ENCODE results near the gene OR56A4. TPM values are rescaled to one million over a fixed set of nuclear protein-coding genes. Genes with fewer than 3 reads are reported as not detected.

The OR56A4 gene
- total and polyA plus RNA-seq, 2 donors (not counting 1 experiment from before 2014, with no cell fraction given) = 0.07 TPM; not detected in 1

GRCh38 chr11:6025056-6025455 is 18.3 kb upstream of the OR56A4 start:
- WGBS (ENCODE audit: insufficient coverage) = no CpG with 5 or more reads among the region's 2 CpGs
- no peak overlapping the region for H2AFZ ChIP-seq (ENCODE audit: insufficient read depth, low read depth, low read length, poor library complexity, severe bottlenecking)
- H3K27me3 ChIP-seq (replicated peaks in 1 of 4; ENCODE audit: control extremely low read depth in 1 of 4, control insufficient read depth in 3 of 4, insufficient read depth in 4 of 4, low read length in 3 of 4) = no peaks in the 10 kb centered on the region
- H3K27ac Mint-ChIP-seq = no peak overlapping the region
- no peaks in the 10 kb centered on the region for H3K79me2 ChIP-seq (ENCODE audit: control insufficient read depth, insufficient read depth, low read length)
- H4K20me1 ChIP-seq (ENCODE audit: control insufficient read depth, insufficient read depth, low read length, poor library complexity, severe bottlenecking) = no peaks in the 10 kb centered on the region
- DNase-seq (no peak), ATAC-seq (ENCODE audit: low read depth) (no peak)
- H3K27ac ChIP-seq (ENCODE audit: low read length in 2 of 2) = no peak overlapping the region
- H3K9me3 ChIP-seq (ENCODE audit: control extremely low read depth in 1 of 3, control insufficient read depth in 2 of 3, insufficient read depth in 1 of 3, low read length in 2 of 3) = no peaks in the 10 kb centered on the region
- H3K4me2 ChIP-seq (replicated peaks; ENCODE audit: low read depth, low read length, poor library complexity, severe bottlenecking) = no peak overlapping the region
- no peaks in the 10 kb centered on the region for H3K9me3 Mint-ChIP-seq (ENCODE audit: insufficient read depth)
- H3K4me3 Mint-ChIP-seq = no peak overlapping the region
- H3K36me3 ChIP-seq (replicated peaks in 1 of 2; ENCODE audit: control extremely low read depth in 1 of 2, control insufficient read depth in 1 of 2, extremely low read depth in 1 of 2, insufficient read depth in 2 of 2, low read length in 1 of 2) = no peaks in the 10 kb centered on the region
- no peaks in the 10 kb centered on the region for H3K4me1 ChIP-seq (ENCODE audit: control insufficient read depth in 2 of 2, insufficient read depth in 2 of 2, low read length in 2 of 2)
- ChIA-PET POLR2A (no interaction called here), CTCF (interaction anchor here (2.3 kb wide), 1 partner anchor 328 kb away, joined by 11 read pairs; no protein-coding TSS in a partner anchor)
- H3K9ac ChIP-seq (ENCODE audit: low read length) = no peak overlapping the region
- intact Hi-C loops (cut with micrococcal nuclease) = no loop called here
- no peak for TF ChIP-seq EZH2 (IDR thresholded peaks at IDR 0.05; ENCODE audit: borderline replicate concordance, insufficient read depth, low read depth, low read length, poor library complexity, severe bottlenecking)
- no peak for TF ChIP-seq CTCF (IDR thresholded peaks at IDR 0.05)
- H3K4me1 Mint-ChIP-seq = no peaks in the 10 kb centered on the region
- no peak overlapping the region for H3K4me3 ChIP-seq (ENCODE audit: control extremely low read depth in 1 of 5, extremely low read depth in 1 of 5, insufficient read depth in 1 of 5, low read depth in 2 of 5, low read length in 4 of 5)
- H3K27me3 Mint-ChIP-seq = peaks cover 21% of the 10 kb centered on the region

- Mint-ChIP-seq H3K4me3 (no peak overlapping the region), H3K27me3 (peaks cover 25% of the 10 kb centered on the region), H3K4me1 (no peaks in the 10 kb centered on the region), H3K9me3 (ENCODE audit: insufficient read depth) (no peaks in the 10 kb centered on the region), H3K27ac (no peak overlapping the region)
- no CpG with 5 or more reads among the region's 4 CpGs for WGBS (ENCODE audit: insufficient coverage)
- no peak overlapping the region for H3K9ac ChIP-seq (ENCODE audit: low read length)
- H3K9me3 ChIP-seq (ENCODE audit: control extremely low read depth in 1 of 3, control insufficient read depth in 2 of 3, insufficient read depth in 1 of 3, low read length in 2 of 3) = no peaks in the 10 kb centered on the region
- TF ChIP-seq EZH2 (IDR thresholded peaks at IDR 0.05; ENCODE audit: borderline replicate concordance, insufficient read depth, low read depth, low read length, poor library complexity, severe bottlenecking) = no peak
- peak; percentile 35 for TF ChIP-seq CTCF (IDR thresholded peaks at IDR 0.05)
- POLR2A ChIA-PET = no interaction called here
- no peak overlapping the region for H3K4me3 ChIP-seq (ENCODE audit: control extremely low read depth in 1 of 5, extremely low read depth in 1 of 5, insufficient read depth in 1 of 5, low read depth in 2 of 5, low read length in 4 of 5)
- no peak for ATAC-seq (ENCODE audit: low read depth)
- H4K20me1 ChIP-seq (ENCODE audit: control insufficient read depth, insufficient read depth, low read length, poor library complexity, severe bottlenecking) = no peaks in the 10 kb centered on the region
- peak; percentile 25 for DNase-seq
- H2AFZ ChIP-seq (ENCODE audit: insufficient read depth, low read depth, low read length, poor library complexity, severe bottlenecking) = no peak overlapping the region
- CTCF ChIA-PET = interaction anchor here (1.0 to 2.3 kb wide), 5 partner anchors 292 to 340 kb away, joined by 4 to 11 read pairs (median 6); no protein-coding TSS in a partner anchor
- intact Hi-C loops (cut with micrococcal nuclease) = no loop called here
- H3K36me3 ChIP-seq (replicated peaks in 1 of 2; ENCODE audit: control extremely low read depth in 1 of 2, control insufficient read depth in 1 of 2, extremely low read depth in 1 of 2, insufficient read depth in 2 of 2, low read length in 1 of 2) = no peaks in the 10 kb centered on the region
- no peaks in the 10 kb centered on the region for H3K27me3 ChIP-seq (replicated peaks in 1 of 4; ENCODE audit: control extremely low read depth in 1 of 4, control insufficient read depth in 3 of 4, insufficient read depth in 4 of 4, low read length in 3 of 4)
- H3K4me1 ChIP-seq (ENCODE audit: control insufficient read depth in 2 of 2, insufficient read depth in 2 of 2, low read length in 2 of 2) = no peaks in the 10 kb centered on the region
- H3K4me2 ChIP-seq (replicated peaks; ENCODE audit: low read depth, low read length, poor library complexity, severe bottlenecking) = no peak overlapping the region
- no peaks in the 10 kb centered on the region for H3K79me2 ChIP-seq (ENCODE audit: control insufficient read depth, insufficient read depth, low read length)
- no peak overlapping the region for H3K27ac ChIP-seq (ENCODE audit: low read length in 2 of 2)
Measured at GRCh38 chr11:6022956-6023355, 16.2 kb upstream of the OR56A4 start.
